ENCODE results near the gene SNCB. TPM values are rescaled to one million over a fixed set of nuclear protein-coding genes. Genes with fewer than 3 reads are reported as not detected.
"Not testable (repeated sequence)": the region's sequence is repeated elsewhere in the genome, so short reads cannot be mapped to it uniquely, and the experiment has no call there.

SNCB gene
- total RNA-seq, 1 experiment from 2014 or later, result 1.7 TPM

DNA sequence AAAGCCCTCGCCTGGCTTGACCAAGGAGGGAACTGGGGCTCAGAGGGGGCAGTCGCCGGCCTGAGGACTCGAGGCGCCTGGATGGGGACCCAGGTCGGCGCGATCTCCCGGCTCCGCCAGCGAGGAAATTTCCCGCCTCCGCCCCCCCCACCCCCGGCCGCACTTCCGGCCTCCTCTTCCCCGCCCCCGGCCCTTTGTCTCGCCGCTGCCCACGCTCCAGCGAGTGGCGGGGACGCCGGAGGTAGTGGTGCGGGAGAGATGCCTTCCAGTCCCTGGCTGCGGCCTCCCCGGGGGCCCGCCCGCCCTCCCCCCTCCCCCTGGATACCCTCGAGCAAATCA is 19.9 kb downstream of the SNCB start:
- in situ Hi-C loops (cut with HindIII; ENCODE audit: low sequenced_read_pairs), result no loop called here
- DNase-seq (ENCODE audit: low spot score), result no peak

DNA sequence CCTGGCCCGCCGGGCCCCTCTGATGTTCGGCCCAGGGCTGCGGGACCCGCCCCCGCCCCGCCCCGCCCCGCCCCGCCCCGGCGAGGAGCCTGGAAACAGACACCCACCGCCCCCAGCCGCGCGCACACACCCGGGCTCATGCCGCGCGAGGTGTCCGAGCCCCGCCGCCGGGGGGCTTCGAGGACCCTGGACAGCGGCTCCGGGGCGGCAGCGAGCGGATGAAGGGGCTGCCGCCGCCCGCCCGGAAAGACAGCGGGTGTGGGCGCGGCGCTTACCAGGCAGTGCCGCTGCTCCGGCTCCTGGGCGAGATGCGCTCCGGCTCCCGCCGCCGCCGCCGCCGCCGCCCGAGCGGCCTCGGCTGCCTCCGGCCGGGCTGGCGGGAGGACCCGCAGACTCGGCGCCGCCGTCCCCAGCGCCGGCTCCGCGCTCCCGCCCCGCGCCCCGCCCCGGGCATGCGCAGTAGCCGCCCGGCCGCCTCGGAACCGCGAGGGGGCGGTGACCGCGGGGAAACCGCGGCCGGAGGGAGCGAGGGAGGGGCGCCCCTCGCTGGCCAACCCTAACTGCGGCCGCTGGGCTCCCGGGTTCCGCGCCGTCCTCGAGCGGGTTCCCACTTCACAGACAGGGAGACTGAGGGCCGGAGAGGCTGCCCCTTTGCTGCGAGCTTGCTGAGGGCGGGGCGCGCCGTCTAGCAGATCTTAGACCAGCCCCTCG is 20.5 kb downstream of the SNCB start, which contains the start of gene GPRIN1:
Gene GPRIN1 (minus strand): TSS at position 433 of the 711 bp plus-strand sequence. CDS start 10,322 bp downstream, outside the sequence.
- DNase-seq (ENCODE audit: low spot score), result peak; percentile 72
- in situ Hi-C loops (cut with HindIII; ENCODE audit: low sequenced_read_pairs), result no loop called here

DNA sequence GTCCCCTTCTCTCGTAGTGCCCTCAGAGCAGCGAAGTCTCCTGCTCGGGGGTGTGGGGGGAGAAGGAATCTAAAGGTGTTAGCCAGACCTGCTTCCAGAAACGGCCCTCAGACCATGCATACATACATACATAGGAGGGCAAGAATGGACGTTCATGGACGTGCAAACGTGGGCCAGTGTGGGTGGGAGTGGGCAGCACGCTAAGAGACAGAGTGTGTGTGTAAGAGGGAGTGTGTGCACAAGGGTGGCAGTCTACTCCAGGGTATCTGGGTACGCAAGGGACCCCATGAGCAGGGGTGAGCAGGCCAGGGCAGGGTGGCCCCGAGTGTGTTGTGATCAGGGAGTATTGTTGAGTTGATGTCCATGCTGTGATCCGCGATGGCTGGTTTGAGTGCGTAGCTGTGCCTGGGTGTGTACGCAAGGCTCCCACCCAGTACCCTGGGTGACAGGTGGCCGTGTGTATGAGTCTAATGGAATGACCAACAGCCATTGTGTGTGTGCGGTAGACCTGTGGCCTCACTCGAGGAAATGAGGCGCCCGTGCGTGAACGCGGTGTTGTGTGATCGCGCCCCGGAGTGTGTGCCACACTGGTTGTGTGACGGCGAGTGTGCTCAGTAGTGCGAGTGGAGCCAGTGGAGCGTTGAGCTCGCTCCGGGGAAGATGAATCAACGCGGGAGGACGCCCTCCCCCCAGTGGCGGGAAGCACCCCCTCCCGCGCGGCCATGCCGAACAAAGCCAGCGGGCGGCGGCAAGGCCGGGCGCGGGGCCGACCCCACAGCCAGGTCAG is 21.2 kb downstream of the SNCB start:
- peak; percentile 43 for DNase-seq (ENCODE audit: low spot score)
- in situ Hi-C loops (cut with HindIII; ENCODE audit: low sequenced_read_pairs), result no loop called here

DNA sequence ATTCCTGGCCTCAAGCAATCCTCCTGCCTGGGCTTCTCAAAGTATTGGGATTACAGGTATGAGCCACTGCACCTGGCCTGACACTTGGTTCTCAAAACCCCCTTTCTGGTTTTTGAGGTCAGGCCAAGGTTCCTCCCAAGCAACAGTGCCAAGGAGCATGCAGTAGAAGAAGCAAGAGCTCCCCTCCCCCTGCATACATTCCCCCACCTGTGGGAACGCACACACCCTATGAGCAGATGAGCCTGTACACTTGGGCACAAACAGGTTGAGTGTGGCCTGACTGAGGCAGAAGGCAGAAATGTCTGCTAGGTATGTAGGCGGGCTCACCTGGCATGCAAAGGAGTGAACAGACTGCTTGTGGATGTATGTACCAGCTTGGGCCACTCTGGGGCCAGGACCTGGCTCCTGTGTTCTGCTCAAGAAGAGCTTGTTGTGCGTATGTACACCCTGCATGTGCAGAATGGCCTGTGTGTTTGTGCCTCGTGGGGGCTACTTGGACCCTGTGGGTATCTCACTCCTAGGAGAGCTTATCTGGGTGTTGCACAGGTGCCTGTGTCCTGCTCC is 22.1 kb downstream of the SNCB start:
- in situ Hi-C loops (cut with HindIII; ENCODE audit: low sequenced_read_pairs), result no loop called here
- DNase-seq (ENCODE audit: low spot score), result peak; percentile 64

DNA sequence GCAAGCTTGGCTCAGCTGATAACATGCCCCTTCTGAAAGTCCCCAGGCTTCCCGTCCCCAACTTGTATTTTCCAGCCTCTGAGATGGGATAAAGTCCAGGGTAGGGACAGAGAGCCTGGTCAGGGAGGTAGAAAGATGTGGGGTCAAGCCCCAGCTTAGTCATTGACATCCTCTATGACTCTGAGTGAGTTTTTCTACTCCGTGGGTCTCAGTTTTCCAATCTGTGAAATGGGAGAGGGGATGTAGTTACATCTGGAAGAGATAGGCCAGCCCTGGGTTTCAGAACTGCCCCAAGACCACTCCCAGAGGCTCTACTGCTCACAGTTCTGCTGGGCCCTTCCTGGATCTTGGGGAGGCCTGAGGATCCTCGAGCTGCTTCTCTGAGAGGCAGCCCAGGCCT is 23.5 kb downstream of the SNCB start:
- in situ Hi-C loops (cut with HindIII; ENCODE audit: low sequenced_read_pairs), result no loop called here
- no peak for DNase-seq (ENCODE audit: low spot score)

DNA sequence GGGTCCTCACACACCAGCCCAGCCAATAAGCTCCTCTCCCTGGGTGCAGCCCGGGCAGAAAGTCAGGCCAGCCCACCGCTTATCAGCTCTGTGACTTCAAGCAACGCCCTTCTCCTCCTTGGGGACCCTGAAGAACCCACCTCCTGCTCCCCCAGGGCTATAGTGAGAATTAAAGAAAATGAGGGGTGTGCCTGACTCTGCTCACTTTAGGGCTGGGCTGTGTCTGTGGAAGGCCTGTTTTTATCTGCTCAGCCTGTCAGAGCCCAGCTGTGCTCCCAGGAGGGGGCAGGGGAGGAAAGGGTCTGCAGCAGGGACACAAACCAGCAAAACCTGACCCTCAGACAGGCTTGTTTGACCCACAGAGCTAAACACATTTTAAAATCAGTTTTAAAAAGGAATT is 24.3 kb downstream of the SNCB start:
- DNase-seq (ENCODE audit: low spot score), result no peak
- in situ Hi-C loops (cut with HindIII; ENCODE audit: low sequenced_read_pairs), result no loop called here

DNA sequence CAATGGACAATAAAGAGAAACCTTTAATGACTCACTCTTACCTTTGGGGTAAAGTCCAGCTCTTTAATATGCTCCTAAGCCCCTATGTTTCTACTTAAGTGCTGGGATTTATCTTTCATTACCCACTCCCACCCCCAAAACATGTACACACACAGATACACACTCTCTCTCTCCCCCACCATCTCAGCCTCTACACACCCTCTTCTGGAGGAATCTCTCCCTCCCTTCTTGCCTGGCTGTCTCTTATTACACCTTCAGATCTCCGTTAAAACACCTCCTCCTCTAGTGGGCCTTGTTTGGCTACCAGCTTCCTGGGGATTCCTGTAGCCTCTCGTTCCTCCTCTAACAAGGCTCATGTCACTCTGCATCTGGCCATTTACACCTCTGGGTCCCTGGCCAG is 27.2 kb downstream of the SNCB start:
- in situ Hi-C loops (cut with HindIII; ENCODE audit: low sequenced_read_pairs), result no loop called here
- DNase-seq (ENCODE audit: low spot score), result no peak

DNA sequence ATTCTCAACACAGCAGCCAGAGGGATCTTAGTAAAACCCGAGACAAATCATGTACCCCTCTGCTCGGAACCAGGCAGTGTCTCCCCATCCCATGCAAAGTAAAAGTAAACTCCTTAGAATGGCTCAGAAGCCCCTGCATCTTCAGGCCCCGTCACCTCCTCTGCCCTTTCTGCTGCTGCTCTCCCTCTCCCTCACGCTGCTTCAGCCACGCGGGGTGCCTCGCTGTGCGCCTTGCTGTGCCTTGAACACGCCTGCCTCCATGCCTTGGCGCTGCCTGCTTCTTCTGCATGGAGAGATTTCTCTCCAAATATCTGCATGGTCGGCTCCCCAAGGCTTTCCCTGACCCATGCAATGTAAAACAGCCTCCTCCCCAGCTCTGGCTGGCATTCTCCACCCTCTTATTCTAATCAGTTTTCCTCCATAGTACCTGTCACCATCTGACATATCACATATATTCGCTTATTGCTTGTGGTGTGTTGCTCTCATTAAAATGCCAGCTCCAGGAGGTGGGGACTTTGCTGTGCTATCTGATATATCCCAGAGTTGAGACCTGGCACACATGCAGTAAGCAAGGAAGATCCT is 28.3 kb downstream of the SNCB start:
- no peak for DNase-seq (ENCODE audit: low spot score)
- in situ Hi-C loops (cut with HindIII; ENCODE audit: low sequenced_read_pairs), result no loop called here

DNA sequence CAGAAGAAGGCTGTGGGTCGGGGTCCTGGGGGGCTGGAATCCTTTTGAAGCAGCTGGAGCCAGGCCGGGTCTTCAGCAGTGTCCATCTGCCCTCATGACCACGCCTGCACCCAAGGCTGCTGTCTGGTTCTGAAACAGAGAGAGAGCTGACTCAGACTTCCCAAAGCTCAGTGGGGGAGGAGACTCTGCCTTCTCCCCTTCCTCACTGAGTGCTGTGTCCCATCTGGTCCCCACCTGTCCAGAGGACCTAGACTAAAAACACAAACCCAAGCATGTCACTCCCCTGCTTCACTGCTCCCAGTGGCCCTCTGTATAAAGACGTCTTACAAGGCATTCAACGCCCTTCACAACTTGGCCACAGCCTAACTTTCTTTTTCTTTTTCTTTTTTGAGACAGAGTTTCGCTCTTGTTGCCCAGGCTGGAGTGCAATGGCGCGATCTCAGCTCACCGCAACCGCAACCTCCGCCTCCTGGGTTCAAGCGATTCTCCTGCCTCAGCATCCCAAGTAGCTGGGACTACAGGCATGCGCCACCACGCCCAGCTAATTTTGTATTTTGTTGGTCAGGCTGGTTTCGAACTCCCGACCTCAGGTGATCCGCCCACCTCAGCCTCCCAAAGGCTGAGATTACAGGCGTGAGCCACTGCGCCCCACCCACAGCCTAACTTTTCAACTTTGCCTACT is 30.4 kb downstream of the SNCB start:
- DNase-seq (ENCODE audit: low spot score); in situ Hi-C loops (cut with HindIII; ENCODE audit: low sequenced_read_pairs): not testable (repeated sequence)

DNA sequence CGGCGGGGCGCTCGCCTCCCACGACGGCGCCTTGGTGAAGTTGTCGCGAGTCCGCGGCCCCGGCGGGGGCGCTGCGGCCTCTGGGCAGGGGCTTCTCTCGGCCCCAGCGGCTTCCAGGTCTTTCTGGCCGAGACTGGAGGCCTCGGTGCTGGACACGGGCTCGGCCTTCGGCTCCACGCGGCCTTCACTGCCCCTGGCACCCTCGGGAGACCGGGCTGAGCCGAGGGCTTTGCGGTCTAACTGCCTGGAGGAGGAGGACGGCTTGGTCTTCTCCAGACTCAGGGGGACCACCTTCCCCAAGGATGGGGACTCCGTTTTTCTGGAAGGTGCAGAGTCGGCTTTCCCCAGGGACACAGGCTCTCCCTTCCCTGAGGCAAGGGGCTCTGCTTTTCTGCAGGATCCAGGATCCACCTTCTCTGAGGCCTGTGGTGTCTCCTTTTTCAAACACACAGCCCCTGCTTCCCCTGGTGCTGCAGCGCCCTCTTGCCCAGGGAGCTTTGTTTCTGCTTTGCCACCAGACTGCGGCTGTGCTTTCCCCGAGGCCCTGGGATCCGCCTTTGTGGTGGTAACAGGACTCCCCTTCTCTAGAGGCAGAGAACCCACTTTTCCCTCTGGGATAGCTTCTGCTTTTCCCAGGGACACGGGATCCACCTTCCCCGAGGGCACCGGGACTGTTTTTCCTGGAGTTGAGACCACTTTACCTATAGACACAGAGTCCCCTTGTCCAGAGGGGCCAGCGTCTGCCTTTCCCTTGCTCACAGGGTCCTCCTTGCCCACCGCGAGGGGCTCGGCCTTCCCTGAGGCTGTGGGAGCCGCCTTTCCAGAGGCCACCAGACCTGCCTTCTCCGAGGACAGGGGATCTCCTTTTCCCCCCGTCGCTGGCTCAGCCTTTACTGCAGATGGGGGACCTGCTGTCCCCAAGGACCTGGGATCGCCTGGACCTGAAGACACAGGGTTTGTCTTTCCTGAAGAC is 32.6 kb downstream of the SNCB start:
- DNase-seq (ENCODE audit: low spot score), result no peak
- in situ Hi-C loops (cut with HindIII; ENCODE audit: low sequenced_read_pairs), result no loop called here

DNA sequence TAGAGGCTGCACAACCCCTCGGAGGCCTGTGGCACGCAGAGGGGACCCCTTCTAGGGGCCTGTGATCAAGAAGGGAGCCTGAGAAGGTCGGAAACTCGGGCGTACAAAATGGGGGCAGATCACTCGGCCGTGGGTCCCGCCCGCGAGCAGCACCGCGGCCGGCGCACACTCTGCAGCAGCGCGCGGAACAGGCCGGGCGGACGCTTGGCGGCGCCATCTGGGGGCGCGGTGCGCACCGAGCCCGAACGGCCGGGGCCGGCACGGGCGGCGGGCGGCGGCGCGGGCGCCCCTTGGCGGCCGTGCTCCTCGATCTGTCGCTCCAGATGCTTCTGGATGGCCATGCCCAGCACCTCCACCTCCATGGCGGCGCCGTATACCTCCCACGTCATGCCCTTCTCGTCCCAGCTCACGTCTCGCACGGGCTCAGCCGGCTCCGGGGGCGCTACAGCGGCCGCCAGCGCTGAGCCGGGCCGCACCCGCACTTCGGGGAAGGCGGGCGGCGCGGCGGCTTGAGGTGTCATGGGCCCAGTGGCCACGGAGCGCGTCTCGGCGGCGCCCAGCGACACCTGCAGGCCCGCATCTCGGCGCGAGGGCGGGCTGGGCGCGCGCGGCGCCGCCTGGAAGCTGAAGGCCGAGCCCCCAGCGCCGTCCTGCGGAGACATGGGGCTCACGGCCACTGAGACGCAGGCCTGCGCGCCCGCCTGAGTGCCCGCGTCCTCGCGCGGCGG is 33.5 kb downstream of the SNCB start:
- DNase-seq (ENCODE audit: low spot score), result no peak
- in situ Hi-C loops (cut with HindIII; ENCODE audit: low sequenced_read_pairs), result no loop called here

DNA sequence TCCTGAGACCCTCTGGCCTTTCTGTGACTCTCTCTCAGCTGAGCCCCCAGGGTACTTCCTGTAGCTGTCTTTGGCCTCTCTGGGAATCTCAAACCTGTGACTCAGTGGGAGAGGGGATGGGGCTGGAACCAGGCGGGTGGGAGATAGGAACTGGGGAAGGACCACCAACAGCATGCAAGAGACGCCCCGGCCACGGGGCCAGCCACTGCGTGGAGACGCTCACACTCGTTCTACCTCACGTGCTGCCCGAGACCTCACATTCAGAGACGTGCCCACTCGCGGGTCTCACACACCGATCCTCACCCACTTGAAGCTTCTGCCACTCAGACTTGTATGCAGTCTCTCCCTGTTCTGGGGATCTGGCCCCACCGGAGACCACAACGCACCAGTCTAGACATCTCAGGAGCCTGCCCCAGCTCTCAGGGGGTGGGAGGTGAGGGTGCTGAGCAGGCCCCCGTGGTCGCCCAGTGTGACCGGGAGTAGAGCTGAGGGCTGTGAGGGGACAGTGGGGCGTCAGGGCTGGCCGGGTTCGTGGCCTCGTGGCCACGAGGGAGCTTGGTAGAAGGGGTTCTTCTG is 34.2 kb downstream of the SNCB start:
- no peak for DNase-seq (ENCODE audit: low spot score)
- in situ Hi-C loops (cut with HindIII; ENCODE audit: low sequenced_read_pairs), result no loop called here

DNA sequence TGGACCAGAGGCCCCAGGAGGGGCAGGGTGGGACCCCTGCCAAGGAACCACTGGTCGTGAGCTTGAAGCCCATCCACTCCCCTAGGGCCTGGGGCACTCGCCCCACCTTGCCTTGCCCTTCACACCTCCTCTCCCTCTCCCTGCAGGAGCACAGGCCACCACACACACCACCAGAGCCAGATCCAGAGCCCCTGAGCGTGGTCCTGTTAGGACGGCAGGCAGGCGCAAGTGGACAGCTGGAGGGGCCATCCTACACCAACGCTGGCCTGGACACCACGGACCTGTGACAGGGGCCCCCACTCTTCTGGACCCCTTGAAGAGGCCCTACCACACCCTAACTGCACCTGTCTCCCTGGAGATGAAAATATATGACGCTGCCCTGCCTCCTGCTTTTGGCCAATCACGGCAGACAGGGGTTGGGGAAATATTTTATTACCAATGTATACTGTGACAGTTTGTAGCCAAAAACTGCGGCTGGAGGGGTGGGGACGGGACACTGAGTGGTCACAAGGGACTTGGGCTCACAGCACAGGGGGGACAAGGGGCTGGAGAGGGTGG is 34.9 kb downstream of the SNCB start:
- DNase-seq (ENCODE audit: low spot score), result no peak
- in situ Hi-C loops (cut with HindIII; ENCODE audit: low sequenced_read_pairs), result no loop called here

DNA sequence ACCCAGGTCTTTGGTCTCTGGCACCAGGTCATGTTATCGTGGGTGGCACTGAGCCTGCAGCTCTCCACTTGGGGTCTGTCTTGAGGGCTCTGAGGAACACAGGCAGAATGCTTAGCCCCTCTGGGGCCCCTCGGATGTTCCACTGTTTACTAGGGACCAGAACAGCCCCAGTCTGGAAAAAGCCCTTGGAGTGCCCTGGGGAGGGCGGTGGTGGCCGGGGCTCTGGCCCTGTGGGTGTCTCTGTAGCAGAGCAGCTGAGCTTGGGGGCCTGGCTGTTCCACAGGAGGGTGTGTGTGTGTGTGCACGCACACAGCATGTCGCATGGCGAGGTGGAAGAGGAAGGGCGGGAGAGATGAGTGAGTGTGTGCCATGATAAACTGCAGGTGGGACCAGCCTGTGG is 35.8 kb downstream of the SNCB start:
- no peak for DNase-seq (ENCODE audit: low spot score)
- in situ Hi-C loops (cut with HindIII; ENCODE audit: low sequenced_read_pairs), result no loop called here

DNA sequence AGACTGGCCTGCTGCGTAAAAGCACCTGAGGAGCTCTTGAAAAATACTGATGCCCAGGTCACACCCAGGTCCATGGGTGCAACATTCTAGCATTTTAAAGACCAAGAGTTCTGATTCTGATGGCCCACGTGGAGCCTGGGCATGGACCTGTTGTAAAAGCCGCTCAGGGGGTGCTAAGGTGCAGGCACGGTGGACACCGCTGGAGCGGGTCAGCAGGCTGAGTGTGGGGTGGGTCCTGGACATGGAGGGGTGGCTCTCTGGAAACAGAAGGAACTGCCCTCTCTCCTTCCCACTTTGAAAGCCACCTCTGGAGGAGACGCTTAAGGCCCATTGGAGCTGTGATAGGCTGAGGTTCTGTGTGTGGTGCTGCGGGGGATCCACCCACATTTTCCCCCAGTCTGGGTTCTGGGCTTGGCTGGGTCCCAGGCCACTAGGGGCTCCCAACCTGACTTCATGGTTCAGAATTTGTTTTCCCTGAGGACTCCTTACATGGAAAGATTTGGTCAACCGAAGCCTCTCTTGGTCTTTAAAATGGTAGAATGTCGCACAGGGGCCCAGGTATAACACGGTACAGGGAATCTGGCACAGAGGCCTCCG is 37.0 kb downstream of the SNCB start:
- in situ Hi-C loops (cut with HindIII; ENCODE audit: low sequenced_read_pairs), result no loop called here

DNA sequence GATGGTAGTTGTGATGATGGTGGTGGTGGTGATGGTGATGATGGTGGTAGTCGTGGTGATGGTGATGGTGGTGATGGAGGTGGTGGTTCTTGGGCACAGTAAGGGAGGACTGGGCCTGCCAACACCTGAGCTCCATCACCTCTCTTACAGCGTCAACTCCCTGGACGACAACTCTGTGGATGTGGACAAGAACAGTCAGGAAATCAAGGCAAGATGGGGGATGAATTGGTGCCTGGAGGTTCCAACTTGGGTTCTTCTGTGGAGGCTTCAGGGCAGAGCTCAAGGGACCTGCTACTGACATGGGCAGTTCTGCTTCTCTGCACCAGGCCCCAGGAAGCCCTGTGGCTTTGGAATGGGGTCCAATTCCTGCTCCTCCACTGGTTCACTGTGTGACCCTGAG is 37.8 kb downstream of the SNCB start:
- no peak for DNase-seq (ENCODE audit: low spot score)
- in situ Hi-C loops (cut with HindIII; ENCODE audit: low sequenced_read_pairs), result no loop called here

More for the DNA sequence above, 37.0 kb downstream of the SNCB start:
- DNase-seq (ENCODE audit: low spot score), result no peak

DNA sequence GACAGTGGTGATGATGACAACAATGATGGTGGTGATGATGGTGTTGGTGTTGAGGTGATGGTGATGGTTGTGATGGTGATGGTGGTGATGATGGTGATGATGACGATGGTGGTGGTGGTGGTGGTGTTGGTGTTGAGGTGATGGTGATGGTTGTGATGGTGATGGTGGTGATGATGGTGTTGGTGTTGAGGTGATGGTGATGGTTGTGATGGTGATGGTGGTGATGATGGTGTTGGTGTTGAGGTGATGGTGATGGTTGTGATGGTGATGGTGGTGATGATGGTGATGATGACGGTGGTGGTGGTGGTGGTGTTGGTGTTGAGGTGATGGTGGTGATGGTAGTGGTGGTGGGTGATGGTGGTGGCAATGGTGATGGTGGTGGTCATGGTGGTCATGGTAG is 38.7 kb downstream of the SNCB start:
- in situ Hi-C loops (cut with HindIII; ENCODE audit: low sequenced_read_pairs), result not testable (repeated sequence)

More for the DNA sequence above, 38.7 kb downstream of the SNCB start:
- not testable (repeated sequence) for DNase-seq (ENCODE audit: low spot score)

All from G401 (cell line).